HCT116 (cell line): ENCODE data around the gene HPDL.

ENCODE experiments used
- CTCF ChIP-seq, 3 experiments: fragments of 200-600 bp in 1 of 3; sonication (generic) in 1 of 3; IDR thresholded peaks in 2 of 3; conservative IDR thresholded peaks in 1 of 3; 2 replicates each; pipeline ENCODE4 v1.5.1; 2012 to 2017; ENCODE audit warnings: low read depth in 2 of 3, low read length in 2 of 3, antibody characterized with exemption in 1 of 3, borderline replicate concordance in 1 of 3, control low read depth in 1 of 3, mild to moderate bottlenecking in 1 of 3, mixed read lengths in 1 of 3, mixed run types in 1 of 3, moderate library complexity in 1 of 3; ENCODE audit not compliant: insufficient read depth in 1 of 3
- EZH2phosphoT487 ChIP-seq: fragments of 200-600 bp; IDR thresholded peaks from 2 replicates; pipeline ENCODE4 v1.6.1; 2018; ENCODE audit warnings: antibody characterized with exemption, borderline replicate concordance
- POLR2A ChIP-seq: IDR thresholded peaks from 2 replicates; pipeline ENCODE4 v1.7.0; 2011; ENCODE audit warnings: borderline replicate concordance; ENCODE audit not compliant: insufficient read depth, insufficient read length; ENCODE audit errors: extremely low read depth
- POLR2AphosphoS5 ChIP-seq: IDR thresholded peaks from 2 replicates; pipeline ENCODE4 v1.6.1; 2011; ENCODE audit warnings: mild to moderate bottlenecking, low read depth, low read length, moderate library complexity
- REST ChIP-seq: IDR thresholded peaks from 2 replicates; pipeline ENCODE4 v1.6.1; 2012; ENCODE audit warnings: low read depth
- SP1 ChIP-seq: IDR thresholded peaks from 2 replicates; pipeline ENCODE4 v1.6.1; 2012; ENCODE audit warnings: low read depth
- ZBTB33 ChIP-seq: IDR thresholded peaks from 2 replicates; pipeline ENCODE4 v1.6.1; 2011; ENCODE audit warnings: mild to moderate bottlenecking, low read length, moderate library complexity; ENCODE audit not compliant: insufficient replicate concordance; ENCODE audit errors: extremely low read depth

- TF ChIP-seq POLR2A, result no peak
- no peak for TF ChIP-seq EZH2phosphoT487
- no peak for TF ChIP-seq CTCF (IDR thresholded peaks at IDR 0.05 in 2 of 3, conservative IDR thresholded peaks at IDR 0.05 in 1 of 3; ENCODE audit: borderline replicate concordance in 1 of 3, insufficient read depth in 1 of 3, low read depth in 2 of 3, low read length in 2 of 3)
- TF ChIP-seq REST, result no peak
- TF ChIP-seq ZBTB33, result no peak
- TF ChIP-seq POLR2AphosphoS5, result no peak
- no peak for TF ChIP-seq SP1
Measured at GRCh38 chr1:45299296-45299695, 27.4 kb upstream of the HPDL start.
